Endothelial cell of umbilical vein (primary cell): ENCODE data around the gene USP48. TPM values are rescaled to one million over a fixed set of nuclear protein-coding genes. Genes with fewer than 3 reads are reported as not detected.

Experiments used
- BruUV-seq: library from RNA; stranded (reverse); fragments of 400-500 nt; replicated peaks from 2 replicates; lab custom pipeline; 2021; lab: Mats Ljungman, UMichigan
- CTCF ChIA-PET: fragments of 300-600, 350-600 bp; sonication (Branson Sonifier 250); formaldehyde crosslinking; loops from one replicate; lab custom pipeline; 2021; ENCODE audit warnings: antibody characterized with exemption, inconsistent platforms; lab: Charles Lee
- POLR2A ChIA-PET: fragments of 300-600, 350-600 bp; sonication (Branson Sonifier 250); formaldehyde crosslinking; loops from one replicate; lab custom pipeline; 2021; ENCODE audit warnings: antibody characterized with exemption, inconsistent platforms; lab: Charles Lee
- DNase-seq: peaks from one replicate; pipeline ENCODE4 v3.0.0-alpha.2; 2011; ENCODE audit warnings: low read depth, low spot score
- FAIRE-seq: peaks from 2 replicates; lab custom pipeline; 2011; peaks lifted over from hg19 to GRCh38; lab: Jason Lieb, UNC
- H2AFZ ChIP-seq: 2 replicates; pipeline ENCODE4 v1.6.0; 2012; ENCODE audit warnings: low read depth, low read length, control low read depth, inconsistent platforms
- H3K27ac ChIP-seq: 2 replicates; pipeline ENCODE4 v1.5.1; 2011; ENCODE audit warnings: low read depth, mild to moderate bottlenecking, control low read depth, low read length, moderate library complexity; ENCODE audit not compliant: insufficient read depth
- H3K27me3 ChIP-seq, 2 experiments: 2 replicates each; pipeline versions ENCODE4 v1.6.0 to v1.6.1; 2011; ENCODE audit warnings: low read length in 2 of 2, mixed read lengths in 1 of 2; ENCODE audit not compliant: control insufficient read depth in 2 of 2, insufficient read depth in 2 of 2
- H3K36me3 ChIP-seq, 2 experiments: 2 replicates in 1 of 2; 3 replicates in 1 of 2; pipeline ENCODE4 v1.5.1; 2011; ENCODE audit warnings: low read length in 2 of 2, mild to moderate bottlenecking in 1 of 2, moderate library complexity in 1 of 2; ENCODE audit not compliant: control insufficient read depth in 2 of 2, insufficient read depth in 2 of 2; ENCODE audit errors: extremely low read depth in 1 of 2
- H3K4me1 ChIP-seq: 3 replicates; pipeline ENCODE4 v1.5.1; 2011; ENCODE audit warnings: mild to moderate bottlenecking, low read length; ENCODE audit not compliant: control insufficient read depth, insufficient read depth; ENCODE audit errors: extremely low read depth
- H3K4me2 ChIP-seq: 2 replicates; pipeline ENCODE4 v1.6.1; 2011; ENCODE audit warnings: low read length, control low read depth, mixed read lengths; ENCODE audit not compliant: insufficient read depth
- H3K4me3 ChIP-seq, 3 experiments: fragments of 200-600 bp in 1 of 3; sonication (generic), shearing (Covaris generic) in 1 of 3; replicated peaks in 1 of 3; 2 replicates each; pipeline ENCODE4 v1.5.1; 2011 to 2016; ENCODE audit warnings: control low read depth in 3 of 3, low read length in 3 of 3, mild to moderate bottlenecking in 2 of 3, inconsistent platforms in 1 of 3, low read depth in 1 of 3, moderate library complexity in 1 of 3; ENCODE audit not compliant: insufficient read depth in 1 of 3
- H3K79me2 ChIP-seq: 2 replicates; pipeline ENCODE4 v1.6.0; 2012; ENCODE audit warnings: low read length, inconsistent platforms; ENCODE audit not compliant: control insufficient read depth, insufficient read depth
- H3K9ac ChIP-seq: replicated peaks from 2 replicates; pipeline ENCODE3; 2011; ENCODE audit warnings: low read length, control low read depth; ENCODE audit not compliant: insufficient read depth; ENCODE audit errors: extremely low read depth
- H3K9me1 ChIP-seq: replicated peaks from 3 replicates; pipeline ENCODE4 v1.6.0; 2011; ENCODE audit warnings: mild to moderate bottlenecking, low read length; ENCODE audit not compliant: control insufficient read depth, insufficient read depth; ENCODE audit errors: extremely low read depth
- H3K9me3 ChIP-seq: replicated peaks from 2 replicates; pipeline ENCODE4 v1.5.1; 2012; ENCODE audit warnings: low read length, inconsistent platforms; ENCODE audit not compliant: control insufficient read depth, insufficient read depth
- H4K20me1 ChIP-seq: replicated peaks from 2 replicates; pipeline ENCODE3; 2011; ENCODE audit warnings: mild to moderate bottlenecking, low read length; ENCODE audit not compliant: control insufficient read depth, insufficient read depth; ENCODE audit errors: extremely low read depth
- EZH2 ChIP-seq: IDR thresholded peaks from 2 replicates; pipeline ENCODE4 v1.6.1; 2012; ENCODE audit warnings: borderline replicate concordance, low read depth, mild to moderate bottlenecking, moderate library complexity, low read length, inconsistent platforms; ENCODE audit not compliant: severe bottlenecking
- FOS ChIP-seq: IDR thresholded peaks from 2 replicates; pipeline ENCODE4 v1.6.1; 2011; ENCODE audit warnings: mild to moderate bottlenecking, low read length, moderate library complexity, borderline replicate concordance; ENCODE audit not compliant: insufficient read depth
- GATA2 ChIP-seq: IDR thresholded peaks from 2 replicates; pipeline ENCODE4 v1.7.0; 2011; ENCODE audit warnings: low read depth, mild to moderate bottlenecking, moderate library complexity, mixed read lengths, low read length; ENCODE audit not compliant: insufficient read length, insufficient read depth
- JUN ChIP-seq: IDR thresholded peaks from 2 replicates; pipeline ENCODE4 v1.6.1; 2011; ENCODE audit warnings: borderline replicate concordance, low read depth; ENCODE audit not compliant: insufficient read length, insufficient read depth
- MYC ChIP-seq: IDR thresholded peaks from one replicate; pipeline ENCODE4 v1.6.1; 2011; ENCODE audit warnings: mild to moderate bottlenecking, low read depth, low read length
- POLR2A ChIP-seq: IDR thresholded peaks from 2 replicates; pipeline ENCODE4 v1.6.1; 2012; ENCODE audit warnings: low read depth, mild to moderate bottlenecking, control low read depth, low read length
- POLR2AphosphoS5 ChIP-seq: IDR thresholded peaks from 2 replicates; pipeline ENCODE4 v1.6.1; 2012; ENCODE audit warnings: low read depth, mild to moderate bottlenecking, control low read depth, low read length, moderate library complexity; ENCODE audit not compliant: insufficient read depth
- dilution Hi-C: fragments of 300-500 bp; cut with MboI; formaldehyde crosslinking; loops from one replicate; pipeline ENCODE4 v1.15.0; 2019; ENCODE audit warnings: low sequenced_read_pairs; ENCODE audit not compliant: extremely low pct_ligation_motif_present
- intact Hi-C: fragments of 100-400 bp; cut with micrococcal nuclease; formaldehyde crosslinking; loops from one replicate; pipeline ENCODE4 v1.10.0; 2022
- polyA plus RNA-seq, 4 experiments: library from polyadenylated mRNA; depleted of rRNA in 3 of 4; stranded (reverse) in 3 of 4; unstranded in 1 of 4; fragments of >200 nt; gene quantifications; 2 replicates each; pipeline versions ENCODE4 v1.2.1 to v1.2.3, GENCODE V29; 2011 to 2012; ENCODE audit warnings: missing spikeins in 1 of 4
- total RNA-seq: library from RNA; stranded (reverse); gene quantifications from 2 replicates; pipeline ENCODE4 v1.2.3, GENCODE V29; 2021
- TF ChIP-seq, protein P1 (sequence below): IDR thresholded peaks from 2 replicates; pipeline ENCODE4 v1.6.1; 2011; ENCODE audit not compliant: insufficient read depth, insufficient read length
- TF ChIP-seq, protein P2 (sequence below), 2 donors: IDR thresholded peaks; 1 replicate in 1 of 2; 2 replicates in 1 of 2; pipeline ENCODE4 v1.5.1; 2011; ENCODE audit warnings: low read length in 2 of 2, mild to moderate bottlenecking in 2 of 2, moderate library complexity in 2 of 2, control low read depth in 1 of 2, inconsistent platforms in 1 of 2, low read depth in 1 of 2; ENCODE audit not compliant: insufficient read depth in 1 of 2; ENCODE audit errors: extremely low read depth in 1 of 2

The USP48 gene
- total and polyA plus RNA-seq, 2 donors (not counting 3 experiments of a cell fraction or from before 2014, with no cell fraction given), result 27.2 to 149 TPM

DNA sequence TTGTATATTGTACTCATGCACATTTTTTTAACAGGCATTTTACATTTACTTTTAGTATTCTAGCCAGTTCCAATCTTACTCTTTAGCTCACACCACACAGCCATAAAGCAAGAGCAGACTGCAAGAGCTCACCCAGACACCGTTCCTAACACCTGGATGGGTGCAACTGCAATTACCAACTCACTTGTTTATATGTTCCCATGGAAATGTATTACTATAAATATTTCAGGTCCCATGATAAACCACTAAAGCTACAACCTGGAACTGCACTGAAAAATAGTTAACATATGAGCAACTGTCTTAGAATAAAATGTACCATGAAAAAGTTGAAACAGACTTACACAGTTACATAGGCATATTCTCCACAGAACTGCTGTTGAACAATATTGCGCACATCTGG lies 30.8 kb downstream of the USP48 start:
- no TSS peak for BruUV-seq
- intact Hi-C loops, result no loop called here
- no peak overlapping the region for H3K9ac ChIP-seq
- H3K9me3 ChIP-seq, result no peaks in the 10 kb centered on the region
- no peak overlapping the region for H3K4me3 ChIP-seq
- POLR2A ChIA-PET, result no interaction called here
- H3K36me3 ChIP-seq, result peaks cover 28 to 34% of the 10 kb centered on the region in 2 experiments
- H3K4me1 ChIP-seq, result no peaks in the 10 kb centered on the region
- no peak overlapping the region for H2AFZ ChIP-seq
- H3K9me1 ChIP-seq, result no peaks in the 10 kb centered on the region
- no peak overlapping the region for H3K4me2 ChIP-seq
- H3K79me2 ChIP-seq, result peaks cover 36% of the 10 kb centered on the region
- FAIRE-seq (no peak), DNase-seq (no peak)
- CTCF ChIA-PET, result interaction anchor here (1.0 to 2.7 kb wide), 2 partner anchors 24 to 30 kb away, joined by 6 to 15 read pairs; partner anchors contain the start of gene USP48
- H3K27me3 ChIP-seq, result no peaks in the 10 kb centered on the region
- no peaks in the 10 kb centered on the region for H4K20me1 ChIP-seq
- TF ChIP-seq EZH2 (no peak), POLR2A (no peak), POLR2AphosphoS5 (no peak), FOS (no peak), MYC (no peak), GATA2 (no peak), JUN (no peak)
- TF ChIP-seq, protein P1, sequence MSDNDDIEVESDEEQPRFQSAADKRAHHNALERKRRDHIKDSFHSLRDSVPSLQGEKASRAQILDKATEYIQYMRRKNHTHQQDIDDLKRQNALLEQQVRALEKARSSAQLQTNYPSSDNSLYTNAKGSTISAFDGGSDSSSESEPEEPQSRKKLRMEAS, result no peak
- TF ChIP-seq, protein P2, sequence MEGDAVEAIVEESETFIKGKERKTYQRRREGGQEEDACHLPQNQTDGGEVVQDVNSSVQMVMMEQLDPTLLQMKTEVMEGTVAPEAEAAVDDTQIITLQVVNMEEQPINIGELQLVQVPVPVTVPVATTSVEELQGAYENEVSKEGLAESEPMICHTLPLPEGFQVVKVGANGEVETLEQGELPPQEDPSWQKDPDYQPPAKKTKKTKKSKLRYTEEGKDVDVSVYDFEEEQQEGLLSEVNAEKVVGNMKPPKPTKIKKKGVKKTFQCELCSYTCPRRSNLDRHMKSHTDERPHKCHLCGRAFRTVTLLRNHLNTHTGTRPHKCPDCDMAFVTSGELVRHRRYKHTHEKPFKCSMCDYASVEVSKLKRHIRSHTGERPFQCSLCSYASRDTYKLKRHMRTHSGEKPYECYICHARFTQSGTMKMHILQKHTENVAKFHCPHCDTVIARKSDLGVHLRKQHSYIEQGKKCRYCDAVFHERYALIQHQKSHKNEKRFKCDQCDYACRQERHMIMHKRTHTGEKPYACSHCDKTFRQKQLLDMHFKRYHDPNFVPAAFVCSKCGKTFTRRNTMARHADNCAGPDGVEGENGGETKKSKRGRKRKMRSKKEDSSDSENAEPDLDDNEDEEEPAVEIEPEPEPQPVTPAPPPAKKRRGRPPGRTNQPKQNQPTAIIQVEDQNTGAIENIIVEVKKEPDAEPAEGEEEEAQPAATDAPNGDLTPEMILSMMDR (IDR thresholded peaks at IDR 0.05; ENCODE audit: extremely low read depth in 1 of 2, insufficient read depth in 1 of 2, low read depth in 1 of 2, low read length in 2 of 2), result no peak
- no peak overlapping the region for H3K27ac ChIP-seq
- dilution Hi-C loops, result no loop called here
